Neuron (in vitro differentiated cells): ENCODE measurements around the gene HELQ.

Experiments used
- H2AFZ ChIP-seq: one replicate; pipeline ENCODE4 v1.6.1; 2013; ENCODE audit warnings: low read depth, mild to moderate bottlenecking, inconsistent platforms, low read length, moderate library complexity
- H3K27me3 ChIP-seq: one replicate; pipeline ENCODE4 v1.6.1; 2013; ENCODE audit warnings: low read length; ENCODE audit not compliant: insufficient read depth
- H3K36me3 ChIP-seq: one replicate; pipeline ENCODE4 v1.6.1; 2013; ENCODE audit warnings: low read length; ENCODE audit not compliant: insufficient read depth
- H3K4me1 ChIP-seq: one replicate; pipeline ENCODE4 v1.6.1; 2013; ENCODE audit warnings: low read length; ENCODE audit not compliant: insufficient read depth
- H3K4me3 ChIP-seq: 2 replicates; pipeline ENCODE4 v1.5.1; 2013; ENCODE audit warnings: mild to moderate bottlenecking, low read length, moderate library complexity
- H3K9me3 ChIP-seq: one replicate; pipeline ENCODE4 v1.6.1; 2013; ENCODE audit warnings: low read length

The HELQ gene

DNA sequence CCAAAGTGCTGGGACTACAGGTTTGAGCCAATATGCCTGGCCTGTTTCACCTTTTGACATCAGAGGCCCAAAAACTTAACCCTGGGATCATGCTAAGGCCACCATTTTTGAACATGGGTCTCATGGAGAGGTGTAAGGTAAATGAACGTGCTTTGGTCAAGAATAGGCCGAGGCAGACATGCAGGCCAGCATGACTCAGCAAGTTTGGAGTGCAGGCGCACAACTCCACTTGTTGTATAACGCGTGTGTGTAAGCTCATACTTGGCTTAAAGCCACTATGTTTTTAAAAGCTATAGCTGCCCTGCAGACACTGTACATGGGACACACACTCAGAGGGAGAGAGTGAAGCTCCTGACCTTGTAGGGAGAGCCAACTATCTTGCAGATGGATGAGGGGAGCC lies 77.2 kb downstream of the HELQ start:
- Histone ChIP-seq H3K4me1 (no peaks in the 10 kb centered on the region), H2AFZ (no peak overlapping the region), H3K27me3 (no peaks in the 10 kb centered on the region), H3K4me3 (no peak overlapping the region), H3K36me3 (no peaks in the 10 kb centered on the region), H3K9me3 (peaks cover 5% of the 10 kb centered on the region)

DNA sequence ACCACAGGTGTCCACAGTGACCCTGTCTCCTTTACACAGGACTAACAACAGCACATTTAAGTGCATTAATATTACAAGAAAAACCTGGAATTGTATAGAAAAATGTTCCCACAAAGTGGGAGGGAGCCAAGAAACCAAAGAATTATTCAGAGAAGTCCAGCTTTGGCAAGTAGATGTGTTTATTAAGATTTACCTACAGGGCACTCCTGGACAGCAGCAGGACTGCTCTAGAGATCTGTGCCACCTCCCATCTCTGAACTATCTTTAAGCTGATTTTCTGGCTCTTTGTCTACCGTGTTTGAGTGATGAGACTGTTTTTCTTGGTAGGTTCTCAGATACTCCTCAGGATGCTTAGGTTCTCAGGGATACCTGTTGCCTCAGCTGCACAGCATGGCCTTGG lies 82.7 kb downstream of the HELQ start:
- H2AFZ ChIP-seq, result no peak overlapping the region

DNA sequence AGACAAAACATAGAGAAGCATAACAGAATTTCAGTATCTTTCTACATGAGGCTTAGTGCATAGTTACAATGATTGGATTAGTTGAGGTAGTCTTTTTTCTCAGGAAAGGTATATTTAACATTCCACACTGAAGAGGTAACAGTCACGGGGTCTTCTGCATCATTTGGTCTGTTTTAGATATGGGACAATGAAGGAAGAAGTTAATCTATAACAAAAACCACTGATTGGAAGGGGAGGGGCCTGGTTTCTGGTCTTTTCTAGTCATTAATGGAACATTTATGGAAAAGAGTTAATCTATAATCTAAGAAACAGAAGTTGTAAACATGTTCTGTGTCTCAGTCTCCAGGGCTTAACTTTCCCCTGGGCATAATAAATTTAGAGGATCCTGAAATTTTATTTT lies 83.7 kb downstream of the HELQ start:
- no peaks in the 10 kb centered on the region for H3K9me3 ChIP-seq
- H3K36me3 ChIP-seq, result no peaks in the 10 kb centered on the region
- no peaks in the 10 kb centered on the region for H3K4me1 ChIP-seq
- H3K4me3 ChIP-seq, result no peak overlapping the region
- H3K27me3 ChIP-seq, result no peaks in the 10 kb centered on the region
- no peak overlapping the region for H2AFZ ChIP-seq

More for the DNA sequence above, 82.7 kb downstream of the HELQ start:
- Histone ChIP-seq H3K4me3 (no peak overlapping the region), H3K27me3 (no peaks in the 10 kb centered on the region), H3K36me3 (no peaks in the 10 kb centered on the region), H3K4me1 (no peaks in the 10 kb centered on the region), H3K9me3 (peaks cover 2% of the 10 kb centered on the region)

DNA sequence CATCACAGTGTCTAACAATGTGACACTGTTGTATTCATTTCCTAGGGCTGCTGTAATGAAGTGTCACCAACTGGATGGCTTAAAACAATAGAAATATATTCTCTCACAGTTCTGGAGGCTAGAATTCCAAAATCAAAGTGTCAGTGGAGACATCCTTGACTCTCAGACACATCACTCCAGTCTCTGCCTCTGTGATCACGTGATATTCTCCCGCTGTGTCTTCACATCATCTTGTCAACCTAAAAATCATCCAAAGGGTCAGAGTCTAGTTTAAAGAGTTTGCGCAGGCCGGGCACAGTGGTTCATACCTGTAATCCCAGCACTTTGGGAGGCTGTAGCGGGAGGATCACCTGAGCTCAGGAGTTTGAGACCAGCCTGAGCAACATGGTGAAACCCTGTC lies 84.4 kb downstream of the HELQ start:
- H2AFZ ChIP-seq, result no peak overlapping the region
- H3K4me1 ChIP-seq, result no peaks in the 10 kb centered on the region
- H3K36me3 ChIP-seq, result no peaks in the 10 kb centered on the region
- no peak overlapping the region for H3K4me3 ChIP-seq
- no peaks in the 10 kb centered on the region for H3K9me3 ChIP-seq
- no peaks in the 10 kb centered on the region for H3K27me3 ChIP-seq

DNA sequence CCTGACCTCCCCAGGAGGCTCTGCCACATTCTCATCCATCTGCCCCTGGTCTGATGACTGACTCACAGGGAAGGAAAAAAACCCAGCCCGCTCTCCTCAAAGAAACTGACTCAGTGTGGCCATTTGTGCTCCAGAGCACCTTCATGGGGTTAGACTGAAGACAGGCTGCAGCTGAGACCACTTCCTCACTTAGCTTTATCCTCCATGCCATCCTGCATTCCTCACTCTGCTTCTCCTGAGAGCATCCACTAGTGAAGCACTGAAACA lies 85.0 kb downstream of the HELQ start:
- no peaks in the 10 kb centered on the region for H3K4me1 ChIP-seq
- H3K27me3 ChIP-seq, result no peaks in the 10 kb centered on the region
- H3K4me3 ChIP-seq, result no peak overlapping the region
- no peaks in the 10 kb centered on the region for H3K36me3 ChIP-seq
- H2AFZ ChIP-seq, result no peak overlapping the region
- H3K9me3 ChIP-seq, result no peaks in the 10 kb centered on the region

DNA sequence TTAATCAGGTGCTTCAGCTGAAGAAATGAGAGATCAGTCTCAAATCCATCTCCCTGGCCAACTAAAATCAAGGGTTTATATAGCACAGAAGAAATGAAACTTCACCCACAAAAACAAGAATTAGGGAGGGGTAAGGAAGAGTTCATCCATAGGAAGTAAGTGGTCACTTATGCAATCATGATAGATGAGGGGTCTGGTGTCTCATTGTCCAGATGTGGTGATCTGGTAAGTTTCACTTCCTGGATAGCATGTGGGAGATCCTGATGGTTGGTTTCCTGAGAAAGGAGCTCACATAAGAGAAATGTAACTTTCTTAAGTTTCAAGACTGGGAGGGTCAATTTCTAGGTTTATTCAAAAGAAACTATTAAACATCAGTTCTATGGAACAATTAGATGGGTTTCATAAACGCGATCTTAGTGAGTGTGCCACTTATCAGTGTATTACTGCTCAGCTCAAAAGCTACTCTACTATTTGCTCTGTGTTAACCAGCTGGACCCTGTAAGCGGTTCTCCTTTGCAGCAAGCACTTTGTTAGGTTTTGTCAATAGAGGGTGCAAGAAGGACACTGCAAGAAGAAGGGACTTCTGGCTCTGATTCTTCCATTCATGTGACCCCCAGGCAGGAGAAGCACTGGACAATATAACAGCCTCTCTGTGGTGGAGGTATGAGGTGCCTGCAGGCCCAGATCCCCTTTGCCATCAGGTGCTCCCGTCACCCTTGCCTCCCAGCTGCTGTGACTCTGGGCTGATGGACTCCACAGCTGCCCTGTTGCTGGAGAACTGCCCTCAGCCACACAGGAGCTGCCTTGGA lies 85.6 kb downstream of the HELQ start:
- no peaks in the 10 kb centered on the region for H3K4me1 ChIP-seq
- H2AFZ ChIP-seq, result no peak overlapping the region
- H3K9me3 ChIP-seq, result no peaks in the 10 kb centered on the region
- H3K4me3 ChIP-seq, result no peak overlapping the region
- no peaks in the 10 kb centered on the region for H3K36me3 ChIP-seq
- H3K27me3 ChIP-seq, result no peaks in the 10 kb centered on the region

DNA sequence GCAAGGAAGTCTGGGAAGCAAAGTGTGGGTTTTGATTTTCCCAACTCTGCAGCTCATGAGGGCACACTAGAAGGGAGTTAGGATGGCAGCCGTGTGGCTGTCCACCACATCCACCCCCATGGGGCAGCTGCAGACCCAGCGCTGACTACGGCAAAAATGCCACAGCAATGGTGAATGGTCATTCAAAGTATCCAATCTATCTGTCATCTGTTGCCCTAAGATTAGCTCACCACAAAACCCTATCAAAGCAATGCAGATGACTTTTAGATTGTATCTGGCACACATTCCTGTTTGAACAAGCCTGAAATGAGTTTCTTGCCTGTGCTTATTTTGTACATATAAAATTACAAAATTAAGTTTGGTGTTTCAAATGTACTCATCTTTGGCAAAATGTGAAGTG lies 91.3 kb downstream of the HELQ start:
- Histone ChIP-seq H3K4me3 (no peak overlapping the region), H3K9me3 (no peaks in the 10 kb centered on the region), H2AFZ (no peak overlapping the region), H3K27me3 (no peaks in the 10 kb centered on the region), H3K36me3 (no peaks in the 10 kb centered on the region), H3K4me1 (no peaks in the 10 kb centered on the region)

DNA sequence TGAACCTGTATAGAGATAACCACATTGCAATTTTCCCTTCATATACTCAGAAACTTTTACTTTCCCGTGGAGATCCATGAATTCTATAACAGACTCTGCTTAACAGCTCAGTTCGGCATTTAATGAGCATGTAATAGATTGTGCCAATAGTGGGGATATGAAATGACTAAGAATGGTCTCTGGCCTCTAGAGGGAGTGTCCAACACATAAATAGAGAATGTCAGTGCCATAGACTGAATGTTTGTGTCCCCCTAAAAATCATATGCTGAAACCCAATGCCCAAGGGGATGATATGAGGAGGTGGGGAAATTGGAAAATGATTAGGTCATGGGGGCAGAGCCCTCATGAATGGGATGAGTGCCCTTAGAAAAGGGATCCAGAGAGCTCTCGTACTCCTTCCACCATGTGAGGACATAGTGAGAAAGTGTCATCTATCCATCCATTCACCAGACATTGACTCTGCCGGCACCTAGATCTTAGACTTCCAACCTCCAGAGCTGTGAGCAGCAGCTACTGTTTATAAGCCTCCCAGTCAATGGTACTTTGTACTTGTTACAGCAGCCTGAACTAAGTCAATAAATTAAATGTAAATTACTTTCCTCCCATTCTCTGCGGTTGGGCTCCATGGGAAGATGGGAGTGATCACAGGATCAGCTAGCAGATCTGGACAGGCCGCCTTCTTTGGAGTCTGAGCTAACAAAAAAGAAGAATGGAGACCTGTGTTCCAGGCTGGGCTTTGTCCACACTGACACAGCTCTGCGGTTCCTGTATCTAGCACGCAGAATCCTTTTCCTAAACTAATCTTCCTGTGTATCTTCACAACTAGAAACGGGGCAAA lies 92.9 kb downstream of the HELQ start:
- no peaks in the 10 kb centered on the region for H3K36me3 ChIP-seq
- H3K4me1 ChIP-seq, result no peaks in the 10 kb centered on the region
- no peak overlapping the region for H3K4me3 ChIP-seq
- H2AFZ ChIP-seq, result no peak overlapping the region
- no peaks in the 10 kb centered on the region for H3K9me3 ChIP-seq
- no peaks in the 10 kb centered on the region for H3K27me3 ChIP-seq

DNA sequence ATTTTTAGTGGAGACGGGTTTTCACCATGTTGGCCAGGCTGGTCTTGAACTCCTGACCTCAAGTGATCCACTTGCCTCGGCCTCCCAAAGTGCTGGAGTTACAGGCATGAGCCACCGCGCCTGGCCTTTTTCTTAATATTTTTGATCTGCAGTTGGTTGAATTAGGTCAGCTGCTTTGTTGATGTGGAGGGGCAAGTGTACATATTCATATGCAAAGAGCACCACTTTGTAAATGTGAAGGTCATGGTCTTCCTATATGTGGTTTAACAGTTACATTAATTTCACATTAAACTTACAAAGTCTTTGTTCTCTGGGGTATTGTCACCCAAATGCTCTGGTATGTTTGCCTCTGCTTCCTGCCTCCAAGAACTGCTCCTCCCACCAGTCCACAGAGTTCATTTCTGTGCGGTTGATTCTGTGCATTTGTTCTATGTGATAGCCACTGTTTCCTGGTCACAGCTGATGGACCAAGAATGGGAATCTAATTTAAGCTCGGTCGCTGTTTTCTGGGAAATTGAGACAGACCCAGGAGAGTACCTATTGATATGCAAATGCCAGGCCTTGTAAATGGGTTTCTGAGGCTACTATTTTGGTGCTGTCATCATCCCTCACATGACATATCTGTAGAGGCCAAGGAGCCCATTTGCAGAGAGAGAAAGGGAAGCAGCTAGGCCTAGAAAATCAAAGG lies 94.1 kb downstream of the HELQ start:
- H3K9me3 ChIP-seq, result no peaks in the 10 kb centered on the region
- H3K27me3 ChIP-seq, result no peaks in the 10 kb centered on the region
- no peak overlapping the region for H2AFZ ChIP-seq
- H3K4me3 ChIP-seq, result no peak overlapping the region
- no peaks in the 10 kb centered on the region for H3K36me3 ChIP-seq
- peaks cover 5% of the 10 kb centered on the region for H3K4me1 ChIP-seq

DNA sequence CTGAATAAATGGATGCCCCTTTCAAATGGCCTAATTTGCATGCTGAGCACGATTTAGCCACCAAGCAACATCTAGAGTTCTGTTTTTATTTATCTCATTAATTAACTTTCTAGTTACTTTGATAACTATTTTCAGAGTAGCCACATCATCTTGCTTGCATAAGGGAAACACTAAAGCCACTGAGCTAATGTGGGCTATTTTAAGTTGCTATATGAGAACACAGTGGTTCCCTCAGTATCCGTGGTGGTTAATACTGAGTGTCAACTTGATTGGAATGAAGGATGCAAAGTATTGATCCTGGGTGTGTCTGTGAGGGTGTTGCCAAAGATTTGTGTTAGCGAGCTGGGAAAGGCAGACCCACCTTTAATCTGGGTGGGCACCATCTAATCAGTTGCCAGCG lies 95.6 kb downstream of the HELQ start:
- Histone ChIP-seq H3K27me3 (no peaks in the 10 kb centered on the region), H2AFZ (no peak overlapping the region), H3K4me3 (no peak overlapping the region)

DNA sequence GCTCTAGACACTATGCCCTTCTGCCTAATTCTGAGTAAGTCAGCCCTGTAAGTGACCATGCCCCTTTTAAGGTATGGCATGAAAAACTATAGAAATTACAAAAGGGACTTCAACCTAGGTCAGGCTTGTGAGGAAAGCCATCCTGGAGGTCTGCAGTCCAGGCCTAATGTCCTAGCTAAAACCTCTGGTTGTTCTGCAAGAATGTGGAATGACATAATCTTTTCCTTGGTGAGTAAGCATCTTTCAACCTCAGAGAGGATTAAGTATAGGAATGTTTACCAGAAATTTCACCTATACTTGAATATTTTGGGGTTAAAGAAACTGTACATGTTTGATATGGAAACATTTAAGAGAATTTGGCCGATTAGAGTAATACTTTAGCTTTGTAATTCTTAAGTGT lies 97.2 kb downstream of the HELQ start:
- Histone ChIP-seq H3K4me1 (peaks cover 5% of the 10 kb centered on the region), H3K4me3 (no peak overlapping the region), H3K9me3 (no peaks in the 10 kb centered on the region), H3K36me3 (no peaks in the 10 kb centered on the region), H3K27me3 (no peaks in the 10 kb centered on the region), H2AFZ (no peak overlapping the region)

More for the DNA sequence above, 95.6 kb downstream of the HELQ start:
- H3K9me3 ChIP-seq, result no peaks in the 10 kb centered on the region
- no peaks in the 10 kb centered on the region for H3K36me3 ChIP-seq
- H3K4me1 ChIP-seq, result peaks cover 5% of the 10 kb centered on the region
